HG03175 (cell line): ENCODE data around the gene DET1.
"Not testable (repeated sequence)": the region's sequence is repeated elsewhere in the genome, so short reads cannot be mapped to it uniquely, and the experiment has no call there.

Source experiments
- ATAC-seq: cut with Tn5 transposase; IDR thresholded peaks from one replicate; pipeline ENCODE4 v1.9.1; 2021; ENCODE audit warnings: mild to moderate bottlenecking, moderate library complexity; ENCODE audit not compliant: unreplicated experiment

The DET1 gene

DNA sequence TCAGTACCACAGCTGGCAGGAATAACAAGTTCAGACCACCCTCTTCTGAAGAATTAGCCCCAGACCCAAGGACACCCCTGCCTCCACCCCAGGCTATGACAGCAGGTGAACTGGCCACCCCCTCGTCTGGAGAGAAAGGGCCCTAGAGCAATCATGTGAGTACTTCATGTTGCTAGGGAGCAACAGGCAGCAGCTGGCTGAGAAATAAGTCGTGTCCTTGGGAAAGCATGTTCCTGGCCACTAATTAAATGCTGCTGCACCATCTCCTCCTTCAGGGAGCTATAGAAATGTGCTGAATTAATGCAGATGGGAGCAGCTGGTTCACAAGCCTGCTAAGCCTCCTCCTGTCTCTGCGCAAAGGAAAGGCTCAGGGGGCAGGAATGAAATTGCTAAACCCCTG lies 47.5 kb downstream of the DET1 start:
- no peak for ATAC-seq

DNA sequence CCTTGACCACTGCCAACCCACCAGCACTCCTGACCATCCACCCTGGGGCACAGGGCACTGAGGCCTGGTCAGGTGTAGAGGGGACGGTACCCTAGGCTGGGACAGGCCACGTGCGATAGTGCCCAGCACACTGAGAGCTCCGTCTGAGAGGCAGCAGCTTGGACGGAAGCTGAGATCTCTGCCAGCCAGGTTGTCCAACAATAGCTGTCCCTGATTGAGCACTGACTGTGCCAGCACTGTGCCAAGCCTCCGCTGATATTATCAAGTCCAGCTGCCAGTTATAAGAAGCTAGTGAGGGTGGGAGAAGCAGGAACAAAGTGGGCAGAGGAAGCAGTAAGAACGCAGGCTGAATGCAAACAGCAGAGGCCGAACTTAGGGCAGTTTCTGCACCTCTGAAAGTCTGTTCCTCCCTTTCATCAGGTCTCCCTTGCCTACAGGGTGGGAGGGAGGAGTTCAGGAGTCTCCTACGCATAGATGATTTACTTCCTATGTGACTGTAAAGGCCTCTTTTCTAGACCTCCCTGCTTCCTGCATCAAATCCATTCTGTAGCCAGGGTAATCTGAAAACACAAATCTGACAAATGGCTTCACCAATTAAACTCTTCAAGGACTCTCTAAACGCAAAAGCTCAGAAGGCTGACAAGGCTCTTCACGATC lies 49.2 kb downstream of the DET1 start:
- ATAC-seq: no peak

DNA sequence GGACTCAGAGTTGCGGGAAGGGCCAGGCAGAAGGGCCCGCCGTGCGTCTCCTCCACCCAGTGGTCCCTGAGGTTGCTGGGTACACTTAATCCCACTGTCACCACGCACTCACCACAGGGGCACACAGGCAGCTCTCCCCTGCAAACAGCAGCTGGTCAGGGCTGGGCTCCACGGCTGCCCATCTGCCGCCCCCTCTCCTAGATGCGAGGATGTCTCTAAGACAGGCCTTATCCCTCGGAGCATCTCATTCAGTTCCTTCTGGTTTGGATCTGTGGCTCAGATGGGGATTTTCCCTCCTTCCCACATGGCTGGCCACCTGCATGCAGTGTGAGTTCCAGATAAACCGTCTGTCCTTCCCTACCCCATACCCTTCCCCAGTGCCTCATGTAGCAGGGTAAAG lies 52.6 kb downstream of the DET1 start:
- no peak for ATAC-seq

DNA sequence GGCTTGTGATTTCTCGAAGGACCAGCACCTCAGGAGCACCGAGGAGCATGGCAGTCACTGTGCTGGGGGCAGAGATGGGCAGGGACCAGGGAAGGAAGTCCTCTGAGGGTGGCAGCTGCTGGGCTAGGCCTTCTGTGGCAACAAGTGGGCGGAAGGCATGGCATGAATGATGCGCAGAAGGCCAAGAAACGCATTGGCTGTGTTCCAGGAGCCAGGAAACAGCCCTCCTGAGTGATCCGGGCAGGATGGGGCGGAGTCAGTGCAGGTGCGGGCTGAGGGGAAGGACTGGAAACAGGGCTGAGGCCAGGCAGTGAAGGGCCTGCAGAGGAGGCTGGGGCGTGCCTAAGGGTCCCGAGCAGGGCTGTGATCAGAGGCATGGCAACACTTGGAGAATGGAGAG lies 55.3 kb downstream of the DET1 start:
- no peak for ATAC-seq

DNA sequence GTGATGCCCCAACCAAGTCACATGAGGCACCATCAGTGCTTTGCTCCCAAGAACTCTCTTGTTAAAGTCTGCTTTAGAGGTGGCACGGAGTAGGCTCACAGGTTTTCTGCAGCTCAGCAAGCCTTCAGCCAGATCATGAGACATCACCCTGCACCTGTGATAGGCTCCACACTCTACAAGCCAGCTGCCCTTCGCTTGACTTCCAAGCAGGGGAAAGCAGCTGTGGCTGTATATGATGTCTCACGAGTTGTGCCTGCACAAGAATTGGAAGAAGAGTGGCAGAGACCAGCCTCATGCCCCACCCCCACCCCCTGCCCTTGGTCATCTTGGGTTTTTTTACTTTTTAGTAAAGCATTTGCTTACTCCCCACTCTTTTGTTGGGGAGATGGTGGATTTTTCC lies 56.4 kb downstream of the DET1 start:
- no peak for ATAC-seq

DNA sequence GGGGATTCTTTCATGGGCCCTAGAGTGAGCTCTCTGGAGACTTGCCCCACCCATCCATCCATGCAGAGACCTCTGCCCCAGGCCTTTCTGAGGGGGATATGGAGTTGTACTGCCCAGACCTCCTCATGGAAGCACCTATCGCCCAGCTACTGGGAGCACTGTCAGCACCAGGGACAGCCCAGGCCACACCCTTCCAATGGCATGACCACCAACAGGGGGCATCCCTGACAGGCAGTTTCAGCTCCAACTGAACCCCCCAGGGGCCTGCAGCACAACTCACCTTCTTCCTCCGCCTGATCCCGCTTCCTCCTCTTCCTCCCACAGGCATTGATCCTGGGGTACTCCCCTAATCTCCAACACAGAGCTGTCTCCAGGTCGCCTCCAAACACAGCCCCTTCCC lies 57.2 kb downstream of the DET1 start:
- ATAC-seq: no peak

DNA sequence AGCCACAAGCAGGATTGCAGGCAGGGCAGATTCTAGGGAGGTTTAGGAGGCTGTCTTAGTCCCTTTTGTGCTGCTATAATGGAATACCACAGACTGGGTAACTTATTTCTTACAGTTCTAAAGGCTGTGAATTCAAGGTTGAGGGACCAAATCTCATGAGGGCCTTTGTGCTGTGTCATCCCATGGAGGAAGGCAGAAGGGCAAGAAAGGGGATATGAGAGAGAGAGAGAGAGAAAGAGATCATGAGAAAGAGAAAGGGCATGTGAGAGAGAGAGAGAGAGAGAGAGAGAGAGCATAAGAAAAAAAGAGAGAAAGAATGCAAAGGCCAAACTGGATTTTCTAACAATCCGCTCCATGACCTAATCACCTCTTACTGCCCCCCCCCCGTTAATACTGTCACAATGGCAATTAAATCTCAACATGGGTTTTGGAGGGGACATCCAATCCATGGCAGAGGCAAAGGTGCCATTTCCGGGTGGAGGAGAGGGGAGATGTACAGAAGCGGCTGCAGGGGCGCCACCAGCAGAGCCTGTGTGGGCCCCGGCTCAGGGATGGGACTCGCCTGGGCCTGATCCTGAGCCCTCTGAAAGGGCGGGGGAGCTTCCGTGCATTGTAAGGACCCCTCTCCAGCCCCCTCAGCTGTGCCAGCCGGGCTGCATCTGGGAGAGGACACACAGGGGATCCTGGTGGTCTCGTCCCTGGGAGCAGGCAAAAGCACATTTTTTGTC lies 58.5 kb downstream of the DET1 start:
- no peak for ATAC-seq

DNA sequence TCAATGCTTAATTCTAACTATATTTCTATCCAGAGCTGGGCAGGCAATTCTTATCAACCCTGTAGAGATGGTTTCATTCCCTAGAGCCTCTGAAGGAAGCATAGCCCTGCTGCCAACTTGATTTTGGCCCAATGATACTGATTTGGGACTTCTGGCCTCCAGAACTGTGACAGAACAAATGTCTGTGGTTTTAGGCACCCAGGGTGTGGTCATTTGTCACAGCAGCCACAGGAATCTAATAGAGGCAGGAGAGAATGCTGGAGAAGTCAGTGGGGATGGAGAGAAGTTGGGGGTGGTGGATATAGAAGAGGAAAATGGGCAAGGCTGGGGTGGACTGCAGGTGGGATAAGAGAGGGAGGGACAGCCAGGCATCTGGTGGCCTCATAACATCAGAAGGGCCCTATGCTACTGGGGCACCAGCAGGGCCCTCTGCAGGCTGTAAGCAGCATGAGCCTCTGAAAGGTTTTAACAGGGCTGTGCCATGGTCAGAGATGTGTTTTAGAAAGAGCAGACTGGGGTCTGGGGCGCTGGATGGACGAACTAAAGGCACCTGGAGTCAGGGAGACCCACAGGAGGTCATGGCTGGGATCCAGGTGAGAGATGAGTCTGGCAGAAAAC lies 59.2 kb downstream of the DET1 start:
- ATAC-seq: no peak

DNA sequence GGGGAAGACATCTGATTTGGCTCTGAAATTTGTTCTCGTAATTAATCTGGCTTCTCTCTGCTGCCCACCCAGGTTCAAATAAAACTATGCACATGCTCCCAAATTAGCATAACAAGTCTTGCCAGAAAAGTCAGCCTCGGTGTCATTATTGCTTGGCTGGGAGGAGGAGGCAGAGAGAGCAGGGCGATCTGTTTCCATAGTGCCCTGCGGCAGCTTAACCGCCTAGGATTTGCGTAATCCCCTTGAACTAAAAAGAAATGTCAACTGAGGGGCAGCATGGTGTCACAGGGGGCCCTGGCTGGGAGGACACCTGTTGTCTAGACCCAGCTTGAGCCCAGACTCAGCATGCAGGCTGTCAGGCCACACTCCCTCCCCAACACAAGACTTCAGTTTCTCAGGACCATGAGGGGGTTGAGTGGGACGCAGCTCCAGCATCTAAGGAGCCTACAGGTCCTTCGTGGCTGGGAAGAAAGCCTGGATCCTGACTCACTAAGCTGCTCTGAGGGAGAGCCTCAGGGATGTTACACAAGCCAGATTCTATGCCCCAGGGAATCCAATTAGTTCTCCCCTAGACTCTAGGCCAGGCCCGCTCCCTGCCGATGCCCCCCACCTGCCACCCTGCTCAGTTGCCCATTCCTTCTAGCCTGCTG lies 61.7 kb downstream of the DET1 start:
- ATAC-seq: no peak

DNA sequence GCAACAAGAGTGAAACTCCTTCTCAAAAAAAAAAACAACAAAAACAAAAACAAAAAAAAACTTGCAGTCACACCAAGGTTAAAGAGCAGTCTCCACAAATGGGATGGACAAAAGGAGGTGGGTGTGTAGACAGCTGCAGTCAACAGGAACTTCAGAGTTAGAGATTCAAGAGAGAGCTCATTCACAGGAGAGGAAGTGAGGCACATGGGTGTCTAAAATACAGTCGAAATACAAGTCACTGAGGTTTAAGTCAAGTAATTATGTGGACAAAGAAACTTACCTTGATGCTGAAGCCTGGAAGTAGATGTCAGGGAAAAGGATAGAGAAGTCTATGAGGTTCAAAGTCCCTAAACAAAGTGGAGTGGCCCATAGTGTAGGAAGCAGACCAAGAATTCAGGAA lies 64.2 kb downstream of the DET1 start:
- ATAC-seq: no peak

DNA sequence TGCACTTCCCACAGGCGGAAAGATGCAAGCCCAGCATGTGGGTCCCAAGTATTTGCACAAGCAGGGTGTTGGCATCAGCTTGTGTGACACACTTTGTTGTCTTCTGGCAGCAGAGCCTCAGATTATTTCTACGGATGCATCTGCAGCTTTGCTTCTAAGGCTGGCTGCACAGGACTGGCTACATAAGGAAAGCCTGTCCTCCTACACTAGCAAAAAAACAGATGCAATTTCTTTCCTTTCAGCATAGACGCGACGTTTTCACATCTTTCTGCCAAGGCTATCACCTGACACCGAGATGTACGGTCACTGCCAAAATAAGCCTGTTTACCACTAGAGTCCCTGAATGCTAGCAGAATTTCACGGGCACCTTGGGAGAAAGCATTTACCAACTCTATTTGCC lies 65.5 kb downstream of the DET1 start:
- ATAC-seq: no peak

DNA sequence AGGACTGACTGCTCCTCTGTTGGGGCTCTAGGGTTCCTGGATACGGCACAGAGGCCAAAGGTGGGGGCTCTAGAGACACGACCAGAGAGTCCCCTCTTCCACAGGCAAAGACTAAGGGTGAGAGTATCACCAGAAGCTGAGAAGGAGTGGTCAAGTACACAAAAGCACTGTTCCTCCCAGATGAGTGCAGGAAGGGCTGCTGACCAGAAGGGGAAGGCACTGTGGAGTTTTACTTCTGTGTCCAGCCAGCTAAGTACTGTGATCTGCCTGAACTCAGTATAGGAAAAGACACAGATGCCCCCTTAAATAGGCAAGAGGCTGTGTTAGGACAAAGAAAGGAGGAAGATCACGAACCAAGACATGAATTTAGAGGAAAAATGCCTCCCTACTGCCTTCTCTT lies 67.3 kb downstream of the DET1 start:
- no peak for ATAC-seq

DNA sequence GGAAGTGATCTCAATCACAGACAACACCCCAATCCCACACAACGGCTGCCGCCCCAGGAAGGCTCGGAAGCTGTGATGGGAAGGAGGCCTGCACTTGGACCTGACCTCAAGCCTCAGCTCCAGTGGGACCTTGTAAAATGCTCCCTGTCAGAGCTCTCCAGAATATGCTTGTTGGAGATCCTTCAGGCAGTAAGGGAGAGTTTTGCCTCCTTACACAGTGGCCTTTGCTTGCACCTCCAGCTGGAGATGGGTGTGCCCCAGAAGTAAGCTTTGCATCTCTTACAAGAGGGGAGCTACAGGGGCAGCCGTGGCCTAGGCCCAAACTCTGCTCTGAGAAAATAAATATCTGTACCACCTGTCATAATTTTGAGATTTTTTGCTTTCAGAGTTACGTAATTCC lies 68.6 kb downstream of the DET1 start:
- no peak for ATAC-seq

DNA sequence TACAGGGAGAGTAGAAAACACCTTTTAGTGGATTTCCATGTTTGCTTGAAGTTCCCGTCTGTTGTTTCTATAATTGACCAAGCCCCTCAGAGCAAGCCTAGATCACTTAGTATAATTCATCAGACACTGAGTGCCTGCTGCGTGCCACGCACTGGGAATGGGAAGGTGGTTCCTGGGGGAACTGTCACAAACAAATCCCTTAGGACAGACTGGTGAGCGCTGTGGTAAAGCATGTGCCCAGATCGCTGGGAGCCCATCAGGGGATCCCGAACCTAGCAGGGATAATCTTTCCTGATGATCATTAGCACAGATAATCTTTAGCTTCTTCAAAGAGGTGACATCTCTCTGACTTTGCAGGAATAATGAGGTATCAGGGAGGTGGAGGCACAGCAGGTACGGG lies 69.4 kb downstream of the DET1 start:
- no peak for ATAC-seq

DNA sequence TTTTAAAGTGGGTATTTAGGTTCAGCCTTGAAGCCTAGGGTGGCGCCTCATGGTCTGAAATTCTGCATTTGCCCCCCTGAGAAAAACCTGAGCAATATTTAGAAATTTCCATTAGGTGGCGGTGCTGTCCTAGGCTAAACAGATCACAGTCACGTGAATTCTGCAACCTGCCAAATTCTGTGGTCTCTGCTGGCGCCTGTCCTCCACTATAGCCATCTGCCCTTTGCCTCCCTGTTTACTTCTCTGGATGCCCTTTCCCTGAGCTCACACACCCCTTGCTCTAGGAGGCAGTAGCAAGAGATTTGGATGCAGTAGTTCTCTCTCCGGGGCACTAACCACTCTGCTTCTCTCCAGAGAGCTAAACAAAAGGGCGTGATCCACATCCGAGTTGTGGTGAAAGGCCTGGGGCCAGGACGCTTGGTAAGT lies 69.8 kb downstream of the DET1 start:
- no peak for ATAC-seq

DNA sequence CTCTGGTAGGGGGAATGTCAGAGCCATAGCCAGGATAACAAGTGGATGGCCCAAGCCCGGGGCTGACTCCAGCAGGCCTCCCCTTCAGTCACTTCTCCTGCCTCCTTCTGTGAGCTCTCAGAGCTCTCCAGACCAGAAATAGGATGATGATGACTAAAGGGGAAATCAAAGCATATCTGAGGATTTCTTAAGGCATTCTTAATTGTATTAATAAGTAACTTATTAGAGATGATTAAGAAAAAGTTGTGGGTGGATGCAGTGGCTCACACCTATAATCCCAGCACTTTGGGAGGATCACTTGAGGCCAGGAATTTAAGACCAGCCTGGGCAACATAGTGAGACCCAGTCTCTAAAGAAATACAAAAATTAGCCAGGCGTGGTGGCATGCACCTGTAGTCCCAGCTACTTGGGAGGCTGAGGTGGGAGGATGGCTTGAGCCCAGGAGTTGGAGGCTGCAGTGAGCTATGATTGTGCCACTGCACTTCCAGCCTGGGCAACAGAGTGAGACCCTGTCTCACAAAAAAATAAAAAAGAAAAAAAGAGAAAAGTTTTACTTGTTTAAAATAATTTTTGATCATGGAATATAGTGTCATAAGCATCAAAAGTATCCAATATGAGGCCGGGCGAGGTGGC lies 72.7 kb downstream of the DET1 start:
- not testable (repeated sequence) for ATAC-seq

DNA sequence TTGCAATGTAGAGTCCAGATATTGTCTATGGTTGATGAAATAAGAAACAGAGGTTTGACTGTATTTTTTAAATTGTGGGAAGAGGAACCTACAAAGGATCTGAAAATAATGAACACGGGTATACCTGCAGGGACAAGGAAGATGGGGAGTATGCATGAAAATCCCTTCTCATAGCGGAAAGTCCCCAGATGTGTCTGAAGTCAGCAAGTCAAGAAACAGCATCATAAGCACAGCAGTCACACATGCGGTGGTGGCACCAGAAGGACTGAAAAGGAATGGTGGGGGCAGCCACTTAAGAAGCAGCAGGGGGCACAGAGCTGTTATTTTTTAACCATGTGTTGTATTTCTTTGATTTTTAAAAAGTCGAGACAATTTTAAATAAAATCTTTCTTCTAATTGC lies 74.3 kb downstream of the DET1 start:
- no peak for ATAC-seq

DNA sequence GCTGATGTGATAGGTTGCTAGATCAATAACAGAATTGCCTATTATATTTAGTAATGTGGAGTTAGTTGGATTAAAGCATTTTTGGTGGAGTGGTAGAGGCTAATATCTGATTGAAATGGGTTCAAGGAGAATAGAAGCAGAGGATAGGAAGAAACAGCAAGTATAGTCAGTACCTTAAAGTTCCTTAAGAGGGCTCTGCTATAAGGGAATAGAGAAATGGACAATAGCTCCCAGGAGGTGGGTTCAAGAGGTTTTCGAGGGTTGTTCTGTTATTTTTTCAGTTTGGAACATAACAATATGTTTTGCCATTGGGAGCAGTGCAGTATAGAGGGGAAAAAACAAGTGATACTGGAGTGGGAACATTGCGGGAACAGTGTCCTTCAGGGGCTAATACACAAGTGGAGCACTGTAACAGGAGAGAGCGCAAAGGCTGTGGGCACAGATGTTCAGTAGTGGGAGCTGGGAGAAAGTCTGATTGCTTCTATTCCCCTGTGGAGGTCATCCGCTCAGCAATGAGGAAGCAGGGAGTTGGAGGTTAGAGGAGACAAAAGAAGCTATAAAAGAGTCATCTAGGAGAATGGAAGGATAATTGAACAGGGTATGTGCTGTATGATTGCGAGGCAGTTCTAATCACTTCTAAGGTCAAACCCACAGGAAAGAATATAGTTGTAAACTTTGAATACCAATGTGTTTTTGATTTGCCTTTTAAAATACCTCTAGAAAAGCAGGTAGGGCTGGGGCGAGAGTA lies 75.7 kb downstream of the DET1 start:
- no peak for ATAC-seq

DNA sequence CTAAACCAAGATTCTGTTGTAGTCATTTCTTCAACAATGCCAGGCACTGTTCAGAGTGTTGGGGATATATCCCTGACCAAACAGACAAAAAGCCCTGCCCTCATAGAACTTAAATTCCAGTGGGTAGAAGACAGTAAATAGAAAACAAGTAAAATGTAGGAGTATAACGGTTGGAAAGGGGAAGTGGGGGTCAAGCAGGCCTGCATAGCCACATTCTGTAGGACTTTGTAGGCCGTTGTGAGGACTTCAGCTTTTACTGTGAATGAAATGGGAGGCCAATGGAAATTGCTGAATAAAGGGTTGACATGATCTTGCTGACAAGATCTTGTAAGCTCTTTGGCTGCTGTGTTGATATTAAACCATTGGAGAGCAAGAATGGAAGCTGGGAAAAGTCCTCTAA lies 77.2 kb downstream of the DET1 start:
- ATAC-seq: no peak

DNA sequence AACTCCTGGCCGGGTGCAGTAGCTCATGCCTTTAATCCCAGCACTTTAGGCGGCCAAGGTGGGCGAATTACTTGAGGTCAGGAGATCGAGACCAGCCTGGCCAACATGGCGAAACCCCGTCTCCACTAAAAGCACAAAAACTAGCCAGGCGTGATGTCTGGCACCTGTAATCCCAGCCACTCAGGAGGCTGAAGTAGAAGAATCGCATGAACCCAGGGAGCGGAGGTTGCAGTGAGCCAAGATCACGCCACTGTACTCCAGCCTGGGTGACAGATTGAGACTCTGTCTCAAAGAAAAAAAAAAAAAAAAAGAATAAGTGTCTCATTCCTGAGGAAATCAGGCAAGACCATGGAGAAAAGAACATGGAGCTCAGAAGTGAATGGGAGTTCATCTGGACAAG lies 77.8 kb downstream of the DET1 start:
- ATAC-seq: not testable (repeated sequence)
